ENCODE data around the gene LY6G6F. TPM values are rescaled to one million over a fixed set of nuclear protein-coding genes. Genes with fewer than 3 reads are reported as not detected.

Gene LY6G6F
- total and polyA plus RNA-seq, 2 of the 13 experiments (the other 11 are each of a cell fraction or from before 2014, with no cell fraction given) = not detected

- TF ChIP-seq ZNF710 (CRISPR knock-in tag; IDR thresholded peaks at IDR 0.05; ENCODE audit: borderline replicate concordance) (no peak), PREB (CRISPR knock-in tag; IDR thresholded peaks at IDR 0.05) (no peak), NFIC (IDR thresholded peaks at IDR 0.05; ENCODE audit: low read length) (peak; percentile 39; the same call in 1 of the 2 replicates), MYC (CRISPR knock-in tag; IDR thresholded peaks at IDR 0.05; ENCODE audit: borderline replicate concordance) (peak; percentile 87), ZNF430 (CRISPR knock-in tag; IDR thresholded peaks at IDR 0.05) (0 out of 2 replicates have a peak, but pooled peaks have one; percentile 40), PLSCR1 (CRISPR knock-in tag; IDR thresholded peaks at IDR 0.05; ENCODE audit: borderline replicate concordance) (peak; percentile 16; the same call in 1 of the 2 replicates), REXO4 (CRISPR knock-in tag; IDR thresholded peaks at IDR 0.05; ENCODE audit: borderline replicate concordance) (no peak), SRY (CRISPR knock-in tag; IDR thresholded peaks at IDR 0.05) (no peak), ZNF260 (CRISPR knock-in tag; IDR thresholded peaks at IDR 0.05; ENCODE audit: borderline replicate concordance, low read depth) (no peak), NONO (IDR thresholded peaks at IDR 0.05) (no peak), NONO (CRISPR knock-in tag; conservative IDR thresholded peaks at IDR 0.05) (peak; percentile 88; the same call in 1 of the 2 replicates), CBX5 (CRISPR knock-in tag; IDR thresholded peaks at IDR 0.05; ENCODE audit: borderline replicate concordance) (peak; percentile 38; the same call in 1 of the 2 replicates), JUN (CRISPR knock-in tag; IDR thresholded peaks at IDR 0.05) (no peak), ZNF619 (CRISPR knock-in tag; IDR thresholded peaks at IDR 0.05) (no peak), FOXO1 (CRISPR knock-in tag; IDR thresholded peaks at IDR 0.05) (peak; percentile 67; the same call in 1 of the 2 replicates), HES4 (CRISPR knock-in tag; IDR thresholded peaks at IDR 0.05; ENCODE audit: borderline replicate concordance) (no peak; the same call in 1 of the 2 replicates), KLF11 (CRISPR knock-in tag; IDR thresholded peaks at IDR 0.05) (0 out of 2 replicates have a peak, but pooled peaks have one; percentile 74), ZFP1 (CRISPR knock-in tag; IDR thresholded peaks at IDR 0.05) (0 out of 2 replicates have a peak, but pooled peaks have one; percentile 11), MIER3 (CRISPR knock-in tag; IDR thresholded peaks at IDR 0.05; ENCODE audit: borderline replicate concordance) (peak; percentile 43; the same call in 1 of the 2 replicates), SATB2 (CRISPR knock-in tag; IDR thresholded peaks at IDR 0.05) (no peak), ATM (IDR thresholded peaks at IDR 0.05; ENCODE audit: borderline replicate concordance) (no peak)
- TF ChIP-seq, protein P1, sequence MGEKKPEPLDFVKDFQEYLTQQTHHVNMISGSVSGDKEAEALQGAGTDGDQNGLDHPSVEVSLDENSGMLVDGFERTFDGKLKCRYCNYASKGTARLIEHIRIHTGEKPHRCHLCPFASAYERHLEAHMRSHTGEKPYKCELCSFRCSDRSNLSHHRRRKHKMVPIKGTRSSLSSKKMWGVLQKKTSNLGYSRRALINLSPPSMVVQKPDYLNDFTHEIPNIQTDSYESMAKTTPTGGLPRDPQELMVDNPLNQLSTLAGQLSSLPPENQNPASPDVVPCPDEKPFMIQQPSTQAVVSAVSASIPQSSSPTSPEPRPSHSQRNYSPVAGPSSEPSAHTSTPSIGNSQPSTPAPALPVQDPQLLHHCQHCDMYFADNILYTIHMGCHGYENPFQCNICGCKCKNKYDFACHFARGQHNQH (CRISPR knock-in tag; IDR thresholded peaks at IDR 0.05) = peak; percentile 87
- TF ChIP-seq, protein P2, sequence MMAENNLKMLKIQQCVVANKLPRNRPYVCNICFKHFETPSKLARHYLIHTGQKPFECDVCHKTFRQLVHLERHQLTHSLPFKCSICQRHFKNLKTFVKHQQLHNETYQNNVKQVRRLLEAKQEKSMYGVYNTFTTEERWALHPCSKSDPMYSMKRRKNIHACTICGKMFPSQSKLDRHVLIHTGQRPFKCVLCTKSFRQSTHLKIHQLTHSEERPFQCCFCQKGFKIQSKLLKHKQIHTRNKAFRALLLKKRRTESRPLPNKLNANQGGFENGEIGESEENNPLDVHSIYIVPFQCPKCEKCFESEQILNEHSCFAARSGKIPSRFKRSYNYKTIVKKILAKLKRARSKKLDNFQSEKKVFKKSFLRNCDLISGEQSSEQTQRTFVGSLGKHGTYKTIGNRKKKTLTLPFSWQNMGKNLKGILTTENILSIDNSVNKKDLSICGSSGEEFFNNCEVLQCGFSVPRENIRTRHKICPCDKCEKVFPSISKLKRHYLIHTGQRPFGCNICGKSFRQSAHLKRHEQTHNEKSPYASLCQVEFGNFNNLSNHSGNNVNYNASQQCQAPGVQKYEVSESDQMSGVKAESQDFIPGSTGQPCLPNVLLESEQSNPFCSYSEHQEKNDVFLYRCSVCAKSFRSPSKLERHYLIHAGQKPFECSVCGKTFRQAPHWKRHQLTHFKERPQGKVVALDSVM (CRISPR knock-in tag; IDR thresholded peaks at IDR 0.05) = no peak
Observed at GRCh38 chr6:31664790-31665500, 41.7 kb upstream of the LY6G6F start, which contains the start of gene GPANK1 (continued).
